ENCODE data around the gene KCNG2.

Gene KCNG2

GRCh38 chr18:79888016-79888415, 90.3 kb downstream of the KCNG2 start:
- no peak for DNase-seq (ENCODE audit: low spot score)

GRCh38 chr18:79889569-79889968, 91.8 kb downstream of the KCNG2 start:
- no peak for DNase-seq (ENCODE audit: low spot score)

GRCh38 chr18:79890674-79891073, 92.9 kb downstream of the KCNG2 start:
- no peak for DNase-seq (ENCODE audit: low spot score)

GRCh38 chr18:79896738-79897137, 99.0 kb downstream of the KCNG2 start:
- no peak for DNase-seq (ENCODE audit: low spot score)

GRCh38 chr18:79897940-79898625, 100.3 kb downstream of the KCNG2 start:
- DNase-seq (ENCODE audit: low spot score) = no peak

- no peak for DNase-seq (ENCODE audit: low spot score)
Measured at GRCh38 chr18:79898952-79899608, 101.3 kb downstream of the KCNG2 start.

- no peak for DNase-seq (ENCODE audit: low spot score)
Measured at GRCh38 chr18:79899609-79900445, 102.1 kb downstream of the KCNG2 start.

- DNase-seq (ENCODE audit: low spot score) = no peak
Measured at GRCh38 chr18:79900610-79901570, 103.2 kb downstream of the KCNG2 start.

- no peak for DNase-seq (ENCODE audit: low spot score)
Measured at GRCh38 chr18:79901665-79902064, 103.9 kb downstream of the KCNG2 start.

GRCh38 chr18:79902075-79902474, 104.3 kb downstream of the KCNG2 start:
- no peak for DNase-seq (ENCODE audit: low spot score)

- DNase-seq (ENCODE audit: low spot score) = no peak
Measured at GRCh38 chr18:79902640-79903039, 104.9 kb downstream of the KCNG2 start.

- no peak for DNase-seq (ENCODE audit: low spot score)
Measured at GRCh38 chr18:79903071-79903635, 105.4 kb downstream of the KCNG2 start.

GRCh38 chr18:79903787-79904356, 106.1 kb downstream of the KCNG2 start:
- no peak for DNase-seq (ENCODE audit: low spot score)

GRCh38 chr18:79904357-79905147, 106.8 kb downstream of the KCNG2 start:
- DNase-seq (ENCODE audit: low spot score) = no peak

GRCh38 chr18:79905389-79905911, 107.7 kb downstream of the KCNG2 start:
- no peak for DNase-seq (ENCODE audit: low spot score)

- no peak for DNase-seq (ENCODE audit: low spot score)
Measured at GRCh38 chr18:79905993-79906392, 108.3 kb downstream of the KCNG2 start.

GRCh38 chr18:79906706-79907105, 109.0 kb downstream of the KCNG2 start:
- DNase-seq (ENCODE audit: low spot score) = no peak

- DNase-seq (ENCODE audit: low spot score) = no peak
Measured at GRCh38 chr18:79910563-79911343, 113.0 kb downstream of the KCNG2 start.
